SW 1271 (cell line): ENCODE measurements around the gene PKD1.
"Not testable (repeated sequence)": the region's sequence is repeated elsewhere in the genome, so short reads cannot be mapped to it uniquely, and the experiment has no call there.

Experiments used
- DNase-seq, 2 experiments: peaks; one replicate each; lab custom pipeline; 2025; lab: John Stamatoyannopoulos, UW

Gene PKD1

GRCh38 chr16:2107121-2107790, 28.4 kb downstream of the PKD1 start:
- DNase-seq, result not testable (repeated sequence)

GRCh38 chr16:2106211-2106610, 29.5 kb downstream of the PKD1 start:
- DNase-seq, result not testable (repeated sequence)

DNA sequence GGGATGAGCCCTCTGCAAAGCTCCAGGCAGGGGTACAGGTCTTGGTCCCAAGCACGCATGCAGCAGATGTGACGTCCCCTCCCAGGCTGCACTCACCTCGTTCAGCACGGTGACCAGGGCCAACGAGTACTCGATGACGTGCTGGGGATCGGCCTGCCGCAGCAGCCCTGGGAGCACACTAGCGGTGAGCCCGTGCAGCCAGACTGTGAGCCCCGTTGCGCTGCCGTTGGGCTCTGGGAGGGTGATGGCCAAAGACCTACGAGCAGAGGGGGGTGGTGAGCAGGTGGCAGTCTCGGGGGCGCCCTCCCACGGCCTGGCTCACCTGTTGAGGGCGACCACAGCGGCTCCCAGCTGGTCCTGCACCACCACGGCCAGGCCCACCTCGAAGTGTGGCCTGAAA, 29.9 kb downstream of the PKD1 start:
- not testable (repeated sequence) for DNase-seq

GRCh38 chr16:2105291-2105690, 30.4 kb downstream of the PKD1 start:
- DNase-seq, result not testable (repeated sequence)

GRCh38 chr16:2104464-2104863, 31.2 kb downstream of the PKD1 start:
- not testable (repeated sequence) for DNase-seq

DNA sequence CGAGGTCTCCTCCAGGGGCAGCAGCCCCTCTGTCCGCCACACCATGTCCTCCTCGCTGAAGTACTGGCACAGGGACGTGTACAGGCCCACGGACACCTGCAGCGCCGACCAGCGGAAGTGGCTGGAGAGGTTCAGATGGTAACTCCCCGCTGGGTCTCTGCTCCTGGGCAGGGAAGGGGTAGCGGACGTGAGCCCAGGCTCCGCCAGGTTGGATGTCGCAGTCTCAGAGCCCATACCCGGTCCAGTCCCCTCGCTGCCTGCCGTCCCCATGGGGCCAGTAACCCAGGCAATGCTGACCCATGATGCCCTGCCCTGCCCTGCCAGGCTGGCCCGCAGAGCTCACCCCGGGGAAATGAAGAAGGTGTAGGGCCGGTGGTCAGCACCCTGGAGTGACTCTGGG, 33.2 kb downstream of the PKD1 start:
- no peak for DNase-seq

DNA sequence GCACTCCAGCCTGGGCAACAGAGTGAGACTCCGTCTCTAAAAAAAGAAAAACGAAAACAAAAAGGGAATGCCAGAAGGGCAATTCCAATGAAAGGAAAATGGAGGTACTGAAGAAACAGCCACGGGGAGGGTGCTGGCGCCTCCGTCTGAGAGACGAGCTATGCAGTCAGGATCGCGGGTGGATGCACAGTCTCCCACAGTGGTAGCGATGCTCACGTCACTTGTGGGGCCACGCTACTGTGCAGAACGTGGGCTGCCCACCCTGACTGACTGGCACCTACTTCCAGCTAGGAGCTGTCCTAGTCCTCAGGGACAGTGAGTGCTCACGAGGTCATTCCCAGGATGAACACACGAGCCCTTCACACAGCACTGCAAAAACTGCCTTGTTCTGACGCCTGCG, 34.1 kb downstream of the PKD1 start:
- not testable (repeated sequence) for DNase-seq

- DNase-seq, result not testable (repeated sequence)
Observed at GRCh38 chr16:2097689-2098088, 38.0 kb downstream of the PKD1 start.

GRCh38 chr16:2096853-2097595, 38.7 kb downstream of the PKD1 start:
- no peak for DNase-seq

DNA sequence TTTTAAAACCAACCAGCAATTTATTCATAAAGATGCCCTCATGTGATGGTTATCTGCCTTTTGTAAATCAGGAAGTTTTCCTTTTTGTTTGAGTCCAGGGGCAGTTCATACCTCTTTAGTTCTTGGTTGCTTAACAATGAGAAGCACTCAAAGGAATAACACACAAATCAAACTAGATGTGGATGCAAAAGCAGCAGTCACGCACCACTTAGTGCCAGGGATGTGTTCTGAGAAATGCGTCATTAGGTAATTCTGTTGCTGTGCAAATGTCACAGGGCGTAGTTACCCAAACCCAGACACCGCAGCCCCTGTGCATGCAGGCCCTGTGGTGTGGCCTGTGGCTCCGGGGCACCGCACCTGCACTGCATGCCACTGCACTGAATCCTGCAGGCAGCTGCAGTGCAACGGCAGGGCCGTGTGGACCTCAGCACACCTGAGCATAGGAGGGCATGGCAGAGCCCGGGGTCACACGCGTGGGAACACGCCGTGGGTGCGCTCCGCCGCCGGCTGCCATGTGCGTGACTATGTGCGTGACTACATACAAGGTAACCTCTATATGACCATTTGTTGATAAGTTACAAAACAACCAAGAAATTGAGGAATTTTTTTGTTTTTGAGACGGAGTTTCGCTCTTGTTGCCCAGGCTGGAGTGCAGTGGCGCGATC, 39.6 kb downstream of the PKD1 start:
- DNase-seq, result no peak

- DNase-seq, result no peak
Observed at GRCh38 chr16:2095315-2095853, 40.3 kb downstream of the PKD1 start.

DNA sequence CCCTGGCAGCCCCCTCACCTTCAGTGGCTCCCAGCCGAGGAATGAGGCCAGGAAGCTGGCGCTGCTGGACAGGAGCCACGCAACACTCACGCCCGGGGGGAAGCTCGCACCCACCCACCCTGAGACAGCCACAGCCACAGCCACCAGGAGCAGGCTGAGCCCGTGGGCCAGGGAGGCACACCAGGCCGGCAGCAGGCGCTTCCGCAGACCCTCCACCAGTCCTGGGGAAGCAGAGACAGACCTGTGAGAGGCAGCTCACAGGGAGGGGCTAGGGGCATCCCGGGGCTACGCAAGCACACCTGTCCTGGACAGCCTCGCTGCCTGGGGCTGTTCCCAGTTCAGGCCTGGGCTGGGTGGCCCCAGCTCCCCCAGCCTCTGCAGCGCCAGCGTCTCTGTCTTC, 41.9 kb downstream of the PKD1 start:
- DNase-seq, result no peak

DNA sequence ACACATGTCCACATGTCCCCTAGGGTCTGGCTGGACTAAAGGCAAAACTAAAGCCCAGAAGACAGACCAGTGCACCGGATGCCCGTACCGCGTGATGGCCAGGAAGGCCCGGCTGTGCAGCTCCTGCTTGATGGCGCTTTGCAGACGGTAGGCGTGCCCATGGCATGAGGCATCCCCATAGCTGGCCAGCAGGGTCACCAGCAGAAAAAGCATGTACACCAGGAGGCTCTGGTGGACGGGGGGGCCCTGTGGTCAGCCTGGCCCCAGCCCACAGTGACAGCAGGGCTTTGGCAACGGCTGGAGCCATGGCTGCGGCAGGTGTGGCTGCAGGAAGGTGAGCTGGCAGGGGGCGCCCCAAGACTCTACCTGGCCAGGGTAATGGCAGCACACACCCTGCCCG, 42.8 kb downstream of the PKD1 start:
- no peak for DNase-seq

- no peak for DNase-seq
Observed at GRCh38 chr16:2092256-2092620, 43.5 kb downstream of the PKD1 start.

GRCh38 chr16:2091547-2092255, 44.0 kb downstream of the PKD1 start:
- no peak for DNase-seq

GRCh38 chr16:2090777-2091546, 44.7 kb downstream of the PKD1 start:
- no peak for DNase-seq

GRCh38 chr16:2090481-2090776, 45.3 kb downstream of the PKD1 start:
- no peak for DNase-seq

- DNase-seq, result no peak
Observed at GRCh38 chr16:2089706-2090480, 45.8 kb downstream of the PKD1 start.

DNA sequence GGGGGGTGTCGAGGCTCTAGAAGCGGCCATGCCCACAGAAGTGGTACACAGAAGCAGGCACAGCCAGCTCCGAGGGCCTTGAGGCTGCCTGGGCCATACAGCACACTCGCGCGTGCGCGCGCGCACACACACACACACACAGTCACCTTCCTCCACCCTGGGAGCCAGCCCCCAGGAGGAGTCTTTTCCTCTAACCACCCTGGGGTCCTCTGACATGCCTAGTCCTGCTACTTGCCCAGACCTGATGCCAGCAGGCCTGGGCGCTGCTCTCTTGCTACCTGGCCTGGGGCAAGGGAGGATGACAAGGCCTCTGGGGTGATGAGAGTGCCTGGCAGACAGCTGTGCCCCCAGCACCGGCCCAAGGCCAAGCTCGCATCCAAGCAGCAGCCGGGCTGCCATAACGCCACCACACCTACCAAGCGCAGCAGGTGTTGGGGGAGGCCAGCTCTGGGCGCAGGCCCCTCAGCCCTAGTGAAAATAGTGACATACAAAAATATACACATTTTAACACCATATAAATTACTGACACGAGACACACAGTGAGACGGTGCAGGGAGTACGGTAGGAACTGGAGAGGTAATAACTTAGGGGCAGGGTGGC, 46.8 kb downstream of the PKD1 start:
- no peak for DNase-seq
